K562 (cell line): ENCODE data around the gene OR2B2. TPM values are rescaled to one million over a fixed set of nuclear protein-coding genes. Genes with fewer than 3 reads are reported as not detected.
A peak's percentile ranks its signal among the peaks of the same experiment; 100 is the strongest.

ENCODE experiments used
- MCM5 ChIP-seq: fragments of 450-650 bp; IDR thresholded peaks from 2 replicates; pipeline ENCODE4 v1.6.1; 2016; ENCODE audit warnings: low read depth
- MECOM ChIP-seq: fragments of 250-450 bp; sonication (Bioruptor Pico); IDR thresholded peaks from 2 replicates; pipeline ENCODE4 v1.8.0; 2022; ENCODE audit warnings: inconsistent platforms
- NFRKB ChIP-seq: fragments of 450-650 bp; IDR thresholded peaks from 2 replicates; pipeline ENCODE4 v1.6.1; 2016; ENCODE audit warnings: low read depth
- SIX5 ChIP-seq, 2 experiments: IDR thresholded peaks; 2 replicates each; pipeline ENCODE4 v1.6.1; 2011; ENCODE audit warnings: low read length in 2 of 2, borderline replicate concordance in 1 of 2, low read depth in 1 of 2, mild to moderate bottlenecking in 1 of 2, moderate library complexity in 1 of 2; ENCODE audit not compliant: insufficient read depth in 1 of 2
- SMARCC2 ChIP-seq: fragments of 450-650 bp; IDR thresholded peaks from 2 replicates; pipeline ENCODE4 v1.6.1; 2017; ENCODE audit warnings: antibody characterized with exemption, moderate library complexity, mild to moderate bottlenecking, low read depth
- SNIP1 ChIP-seq: fragments of 450-650 bp; IDR thresholded peaks from 2 replicates; pipeline ENCODE4 v1.7.1; 2017; ENCODE audit warnings: low read depth, mild to moderate bottlenecking
- TFAM ChIP-seq: fragments of 250-450 bp; sonication (Bioruptor Pico); conservative IDR thresholded peaks from 2 replicates; pipeline ENCODE4 v1.5.0; 2021; ENCODE audit warnings: mild to moderate bottlenecking, moderate library complexity
- YBX1 ChIP-seq: fragments of 450-650 bp; IDR thresholded peaks from 2 replicates; pipeline ENCODE4 v1.7.1; 2016; ENCODE audit warnings: mild to moderate bottlenecking
- ZNF134 ChIP-seq: fragments of 250-450 bp; sonication (Bioruptor Pico); conservative IDR thresholded peaks from 2 replicates; pipeline ENCODE4 v1.4.0; 2020
- ZNF143 ChIP-seq: sonication (generic); formaldehyde crosslinking; IDR thresholded peaks from 2 replicates; pipeline ENCODE4 v1.9.0; 2022; ENCODE audit warnings: mild to moderate bottlenecking, missing genetic modification reagents
- polyA plus RNA-seq, 8 experiments: library from polyadenylated mRNA; depleted of rRNA in 4 of 8; stranded (reverse) in 5 of 8; unstranded in 3 of 8; fragments of >200 nt; fragmentation: Nextera tagmentation in 2 of 8; fragmentation: Illumina TruSeq in 1 of 8; extraction: Ambion mirVana in 2 of 8; extraction: Trizol in 1 of 8; gene quantifications; 2 replicates each; pipeline versions ENCODE4 v1.2.1 to v1.2.3, GENCODE V29; 2011 to 2014; ENCODE audit warnings: inconsistent platforms in 1 of 8, missing spikeins in 1 of 8
- total RNA-seq, 7 experiments: library from RNA; depleted of rRNA in 6 of 7; stranded (reverse); fragments of >200 nt in 6 of 7; fragmentation: Illumina TruSeq in 2 of 7; extraction: Trizol in 2 of 7; gene quantifications; 2 replicates each; pipeline versions ENCODE4 v1.2.1 to v1.2.3, GENCODE V29; 2011 to 2021; ENCODE audit warnings: low replicate concordance in 1 of 7
- TF ChIP-seq, protein P1 (sequence below): sonication (generic); IDR thresholded peaks from 2 replicates; pipeline ENCODE4 v1.6.1; 2016
- TF ChIP-seq, protein P2 (sequence below), 2 experiments: fragments of 450-650 bp in 1 of 2; sonication (generic) in 1 of 2; formaldehyde crosslinking in 1 of 2; IDR thresholded peaks; 2 replicates each; pipeline versions ENCODE4 v1.7.1 to v1.9.0; 2016 to 2022; ENCODE audit warnings: inconsistent platforms in 1 of 2, mild to moderate bottlenecking in 1 of 2, missing genetic modification reagents in 1 of 2

Gene OR2B2
- total and polyA plus RNA-seq, 9 of the 15 experiments (the other 6 are each of a cell fraction or from before 2014, with no cell fraction given): 0.24 TPM; not detected in 8

DNA sequence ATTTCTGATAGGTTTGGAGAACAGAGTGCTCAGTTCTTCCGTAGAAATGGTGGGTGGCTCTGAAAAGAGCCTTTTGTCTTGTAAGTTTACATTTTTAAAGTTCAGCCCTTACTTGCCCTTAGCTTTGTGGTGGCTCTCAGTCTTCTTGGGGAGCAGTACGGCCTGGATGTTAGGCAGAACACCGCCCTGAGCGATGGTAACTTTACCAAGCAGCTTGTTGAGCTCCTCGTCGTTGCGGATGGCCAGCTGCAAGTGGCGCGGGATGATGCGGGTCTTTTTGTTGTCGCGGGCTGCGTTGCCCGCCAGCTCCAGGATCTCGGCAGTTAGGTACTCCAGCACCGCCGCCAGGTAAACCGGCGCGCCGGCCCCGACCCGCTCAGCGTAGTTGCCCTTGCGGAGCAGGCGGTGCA lies 19.5 kb downstream of the OR2B2 start (continued):
- TF ChIP-seq SNIP1 (no peak), ZNF143 (CRISPR knock-in tag) (no peak), SMARCC2 (no peak), ZNF134 (no peak), MECOM (CRISPR knock-in tag) (no peak), NFRKB (no peak), MCM5 (no peak), YBX1 (no peak), SIX5 (IDR thresholded peaks at IDR 0.05; ENCODE audit: borderline replicate concordance in 1 of 2, insufficient read depth in 1 of 2, low read depth in 1 of 2, low read length in 2 of 2) (no peak), TFAM (CRISPR knock-in tag) (no peak)
- TF ChIP-seq, protein P1, sequence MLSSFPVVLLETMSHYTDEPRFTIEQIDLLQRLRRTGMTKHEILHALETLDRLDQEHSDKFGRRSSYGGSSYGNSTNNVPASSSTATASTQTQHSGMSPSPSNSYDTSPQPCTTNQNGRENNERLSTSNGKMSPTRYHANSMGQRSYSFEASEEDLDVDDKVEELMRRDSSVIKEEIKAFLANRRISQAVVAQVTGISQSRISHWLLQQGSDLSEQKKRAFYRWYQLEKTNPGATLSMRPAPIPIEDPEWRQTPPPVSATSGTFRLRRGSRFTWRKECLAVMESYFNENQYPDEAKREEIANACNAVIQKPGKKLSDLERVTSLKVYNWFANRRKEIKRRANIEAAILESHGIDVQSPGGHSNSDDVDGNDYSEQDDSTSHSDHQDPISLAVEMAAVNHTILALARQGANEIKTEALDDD: no peak
- TF ChIP-seq, protein P2, sequence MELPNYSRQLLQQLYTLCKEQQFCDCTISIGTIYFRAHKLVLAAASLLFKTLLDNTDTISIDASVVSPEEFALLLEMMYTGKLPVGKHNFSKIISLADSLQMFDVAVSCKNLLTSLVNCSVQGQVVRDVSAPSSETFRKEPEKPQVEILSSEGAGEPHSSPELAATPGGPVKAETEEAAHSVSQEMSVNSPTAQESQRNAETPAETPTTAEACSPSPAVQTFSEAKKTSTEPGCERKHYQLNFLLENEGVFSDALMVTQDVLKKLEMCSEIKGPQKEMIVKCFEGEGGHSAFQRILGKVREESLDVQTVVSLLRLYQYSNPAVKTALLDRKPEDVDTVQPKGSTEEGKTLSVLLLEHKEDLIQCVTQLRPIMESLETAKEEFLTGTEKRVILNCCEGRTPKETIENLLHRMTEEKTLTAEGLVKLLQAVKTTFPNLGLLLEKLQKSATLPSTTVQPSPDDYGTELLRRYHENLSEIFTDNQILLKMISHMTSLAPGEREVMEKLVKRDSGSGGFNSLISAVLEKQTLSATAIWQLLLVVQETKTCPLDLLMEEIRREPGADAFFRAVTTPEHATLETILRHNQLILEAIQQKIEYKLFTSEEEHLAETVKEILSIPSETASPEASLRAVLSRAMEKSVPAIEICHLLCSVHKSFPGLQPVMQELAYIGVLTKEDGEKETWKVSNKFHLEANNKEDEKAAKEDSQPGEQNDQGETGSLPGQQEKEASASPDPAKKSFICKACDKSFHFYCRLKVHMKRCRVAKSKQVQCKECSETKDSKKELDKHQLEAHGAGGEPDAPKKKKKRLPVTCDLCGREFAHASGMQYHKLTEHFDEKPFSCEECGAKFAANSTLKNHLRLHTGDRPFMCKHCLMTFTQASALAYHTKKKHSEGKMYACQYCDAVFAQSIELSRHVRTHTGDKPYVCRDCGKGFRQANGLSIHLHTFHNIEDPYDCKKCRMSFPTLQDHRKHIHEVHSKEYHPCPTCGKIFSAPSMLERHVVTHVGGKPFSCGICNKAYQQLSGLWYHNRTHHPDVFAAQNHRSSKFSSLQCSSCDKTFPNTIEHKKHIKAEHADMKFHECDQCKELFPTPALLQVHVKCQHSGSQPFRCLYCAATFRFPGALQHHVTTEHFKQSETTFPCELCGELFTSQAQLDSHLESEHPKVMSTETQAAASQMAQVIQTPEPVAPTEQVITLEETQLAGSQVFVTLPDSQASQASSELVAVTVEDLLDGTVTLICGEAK (IDR thresholded peaks at IDR 0.05): no peak
- TF ChIP-seq, protein P2 (CRISPR knock-in tag; IDR thresholded peaks at IDR 0.05): peak; percentile 62; the same call in 1 of the 2 replicates
